Neural progenitor cell (in vitro differentiated cells): ENCODE results near the gene CCL4L2.
"Not testable (repeated sequence)": the region's sequence is repeated elsewhere in the genome, so short reads cannot be mapped to it uniquely, and the experiment has no call there.

ENCODE experiments used
- EZH2 ChIP-seq: fragments of 200-600 bp; sonication (generic); IDR thresholded peaks from 2 replicates; pipeline ENCODE4 v1.6.1; 2017; ENCODE audit warnings: antibody characterized with exemption, mild to moderate bottlenecking, moderate library complexity
- EZH2phosphoT487 ChIP-seq: fragments of 200-600 bp; sonication (generic); IDR thresholded peaks from 2 replicates; pipeline ENCODE4 v1.6.1; 2017; ENCODE audit warnings: antibody characterized with exemption
- TF ChIP-seq, protein P1 (sequence below): fragments of 200-600 bp; sonication (generic); IDR thresholded peaks from 2 replicates; pipeline ENCODE4 v1.5.1; 2017; ENCODE audit warnings: antibody characterized with exemption, mild to moderate bottlenecking

GRCh38 chr17:36201506-36201905, 9.4 kb upstream of the CCL4L2 start:
- not testable (repeated sequence) for TF ChIP-seq EZH2, EZH2phosphoT487
- TF ChIP-seq, protein P1, sequence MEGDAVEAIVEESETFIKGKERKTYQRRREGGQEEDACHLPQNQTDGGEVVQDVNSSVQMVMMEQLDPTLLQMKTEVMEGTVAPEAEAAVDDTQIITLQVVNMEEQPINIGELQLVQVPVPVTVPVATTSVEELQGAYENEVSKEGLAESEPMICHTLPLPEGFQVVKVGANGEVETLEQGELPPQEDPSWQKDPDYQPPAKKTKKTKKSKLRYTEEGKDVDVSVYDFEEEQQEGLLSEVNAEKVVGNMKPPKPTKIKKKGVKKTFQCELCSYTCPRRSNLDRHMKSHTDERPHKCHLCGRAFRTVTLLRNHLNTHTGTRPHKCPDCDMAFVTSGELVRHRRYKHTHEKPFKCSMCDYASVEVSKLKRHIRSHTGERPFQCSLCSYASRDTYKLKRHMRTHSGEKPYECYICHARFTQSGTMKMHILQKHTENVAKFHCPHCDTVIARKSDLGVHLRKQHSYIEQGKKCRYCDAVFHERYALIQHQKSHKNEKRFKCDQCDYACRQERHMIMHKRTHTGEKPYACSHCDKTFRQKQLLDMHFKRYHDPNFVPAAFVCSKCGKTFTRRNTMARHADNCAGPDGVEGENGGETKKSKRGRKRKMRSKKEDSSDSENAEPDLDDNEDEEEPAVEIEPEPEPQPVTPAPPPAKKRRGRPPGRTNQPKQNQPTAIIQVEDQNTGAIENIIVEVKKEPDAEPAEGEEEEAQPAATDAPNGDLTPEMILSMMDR, result not testable (repeated sequence)
